ENCODE results near the gene TRHDE. TPM values are rescaled to one million over a fixed set of nuclear protein-coding genes. Genes with fewer than 3 reads are reported as not detected.

TRHDE gene
- total and polyA plus RNA-seq, 2 donors (not counting 1 experiment from before 2014, with no cell fraction given): 7.3 to 8.8 TPM

- no peaks in the 10 kb centered on the region for H4K20me1 ChIP-seq (ENCODE audit: control insufficient read depth, extremely low read depth, insufficient read depth, low read length)
- H3K9me3 ChIP-seq (ENCODE audit: control insufficient read depth, insufficient read depth, low read depth, low read length): no peaks in the 10 kb centered on the region
- no peak overlapping the region for H3K27ac ChIP-seq (ENCODE audit: insufficient read depth, low read length)
- no peaks in the 10 kb centered on the region for H3K36me3 ChIP-seq (ENCODE audit: control insufficient read depth, insufficient read depth, low read length)
- H3K4me1 ChIP-seq (ENCODE audit: control insufficient read depth, extremely low read depth, insufficient read depth, low read length): no peaks in the 10 kb centered on the region
- H3K9ac ChIP-seq (ENCODE audit: insufficient read depth, low read length): no peak overlapping the region
- H3K4me2 ChIP-seq (ENCODE audit: extremely low read depth, insufficient read depth, low read length): no peak overlapping the region
- H3K4me3 ChIP-seq (replicated peaks in 1 of 4; ENCODE audit: control extremely low read depth in 1 of 4, insufficient read depth in 1 of 4, low read depth in 3 of 4, low read length in 4 of 4): no peak overlapping the region
- no peaks in the 10 kb centered on the region for H3K27me3 ChIP-seq (ENCODE audit: control insufficient read depth, insufficient read depth, low read length)
- no peak overlapping the region for H2AFZ ChIP-seq (ENCODE audit: low read length)
- H3K79me2 ChIP-seq (ENCODE audit: control insufficient read depth, insufficient read depth, low read length): no peaks in the 10 kb centered on the region
- no peak for TF ChIP-seq EZH2 (IDR thresholded peaks at IDR 0.05; ENCODE audit: low read length, missing control alignments)
- TF ChIP-seq, protein P1, sequence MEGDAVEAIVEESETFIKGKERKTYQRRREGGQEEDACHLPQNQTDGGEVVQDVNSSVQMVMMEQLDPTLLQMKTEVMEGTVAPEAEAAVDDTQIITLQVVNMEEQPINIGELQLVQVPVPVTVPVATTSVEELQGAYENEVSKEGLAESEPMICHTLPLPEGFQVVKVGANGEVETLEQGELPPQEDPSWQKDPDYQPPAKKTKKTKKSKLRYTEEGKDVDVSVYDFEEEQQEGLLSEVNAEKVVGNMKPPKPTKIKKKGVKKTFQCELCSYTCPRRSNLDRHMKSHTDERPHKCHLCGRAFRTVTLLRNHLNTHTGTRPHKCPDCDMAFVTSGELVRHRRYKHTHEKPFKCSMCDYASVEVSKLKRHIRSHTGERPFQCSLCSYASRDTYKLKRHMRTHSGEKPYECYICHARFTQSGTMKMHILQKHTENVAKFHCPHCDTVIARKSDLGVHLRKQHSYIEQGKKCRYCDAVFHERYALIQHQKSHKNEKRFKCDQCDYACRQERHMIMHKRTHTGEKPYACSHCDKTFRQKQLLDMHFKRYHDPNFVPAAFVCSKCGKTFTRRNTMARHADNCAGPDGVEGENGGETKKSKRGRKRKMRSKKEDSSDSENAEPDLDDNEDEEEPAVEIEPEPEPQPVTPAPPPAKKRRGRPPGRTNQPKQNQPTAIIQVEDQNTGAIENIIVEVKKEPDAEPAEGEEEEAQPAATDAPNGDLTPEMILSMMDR (conservative IDR thresholded peaks at IDR 0.05 in 1 of 2, IDR thresholded peaks at IDR 0.05 in 1 of 2; ENCODE audit: low read depth in 1 of 2, low read length in 2 of 2): no peak
- no peak for DNase-seq (ENCODE audit: low read depth in 2 of 2)
These were observed 412.3 kb downstream of the TRHDE start for GRCh38 chr12:72684491-72684890.

DNA sequence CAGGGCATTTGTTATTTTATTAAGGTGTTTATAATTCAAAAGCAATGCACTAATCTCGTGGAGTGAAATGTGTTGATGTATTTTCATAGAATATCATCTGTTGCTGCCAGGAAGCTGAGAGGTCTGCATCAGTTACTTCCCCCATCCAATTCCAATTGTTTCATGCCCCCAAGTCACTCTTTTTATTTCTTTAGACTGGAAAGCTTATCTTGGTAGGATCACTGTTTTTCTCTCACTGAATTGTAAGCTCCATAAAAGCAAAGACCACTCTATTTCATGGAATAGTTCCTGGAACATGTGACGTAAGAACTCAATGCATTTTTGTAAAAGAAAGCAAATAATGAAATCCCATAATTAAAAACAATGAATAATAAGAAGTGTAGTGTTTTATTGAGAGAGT is 420.2 kb downstream of the TRHDE start:
- Histone ChIP-seq H3K36me3 (ENCODE audit: control insufficient read depth, insufficient read depth, low read length) (no peaks in the 10 kb centered on the region), H4K20me1 (ENCODE audit: control insufficient read depth, extremely low read depth, insufficient read depth, low read length) (no peaks in the 10 kb centered on the region), H3K4me2 (ENCODE audit: extremely low read depth, insufficient read depth, low read length) (no peak overlapping the region), H3K27ac (ENCODE audit: insufficient read depth, low read length) (no peak overlapping the region), H3K79me2 (ENCODE audit: control insufficient read depth, insufficient read depth, low read length) (no peaks in the 10 kb centered on the region), H3K9ac (ENCODE audit: insufficient read depth, low read length) (no peak overlapping the region), H2AFZ (ENCODE audit: low read length) (no peak overlapping the region), H3K4me1 (ENCODE audit: control insufficient read depth, extremely low read depth, insufficient read depth, low read length) (no peaks in the 10 kb centered on the region), H3K9me3 (ENCODE audit: control insufficient read depth, insufficient read depth, low read depth, low read length) (no peaks in the 10 kb centered on the region), H3K4me3 (replicated peaks in 1 of 4; ENCODE audit: control extremely low read depth in 1 of 4, insufficient read depth in 1 of 4, low read depth in 3 of 4, low read length in 4 of 4) (no peak overlapping the region), H3K27me3 (ENCODE audit: control insufficient read depth, insufficient read depth, low read length) (no peaks in the 10 kb centered on the region)
- no peak for DNase-seq (ENCODE audit: low read depth in 2 of 2)
- TF ChIP-seq, protein P1 (conservative IDR thresholded peaks at IDR 0.05 in 1 of 2, IDR thresholded peaks at IDR 0.05 in 1 of 2; ENCODE audit: low read depth in 1 of 2, low read length in 2 of 2): no peak
- TF ChIP-seq EZH2 (IDR thresholded peaks at IDR 0.05; ENCODE audit: low read length, missing control alignments): no peak

DNA sequence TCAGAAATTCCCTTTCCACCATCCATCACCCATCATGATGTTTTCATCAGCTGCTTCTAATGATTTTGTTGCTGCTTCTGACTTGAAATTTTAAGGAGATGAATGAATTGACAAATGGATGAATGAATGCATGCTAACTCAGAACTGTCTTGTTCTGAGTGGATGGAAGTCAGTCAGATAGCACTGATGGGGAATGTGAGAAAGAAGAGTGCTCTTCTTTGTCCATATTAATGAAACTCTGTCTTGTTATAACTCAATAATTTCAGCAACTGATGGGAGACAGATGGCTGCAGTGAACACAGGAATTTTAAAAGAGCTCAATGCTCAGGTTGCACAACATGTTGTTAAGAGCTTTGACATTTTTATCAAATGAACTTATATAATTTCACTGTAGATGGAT is 422.0 kb downstream of the TRHDE start:
- no peak overlapping the region for H2AFZ ChIP-seq (ENCODE audit: low read length)
- TF ChIP-seq EZH2 (IDR thresholded peaks at IDR 0.05; ENCODE audit: low read length, missing control alignments): no peak
- TF ChIP-seq, protein P1 (conservative IDR thresholded peaks at IDR 0.05 in 1 of 2, IDR thresholded peaks at IDR 0.05 in 1 of 2; ENCODE audit: low read depth in 1 of 2, low read length in 2 of 2): no peak
- no peaks in the 10 kb centered on the region for H3K36me3 ChIP-seq (ENCODE audit: control insufficient read depth, insufficient read depth, low read length)
- H3K9ac ChIP-seq (ENCODE audit: insufficient read depth, low read length): no peak overlapping the region
- DNase-seq (ENCODE audit: low read depth in 2 of 2): no peak
- no peaks in the 10 kb centered on the region for H3K4me1 ChIP-seq (ENCODE audit: control insufficient read depth, extremely low read depth, insufficient read depth, low read length)
- H4K20me1 ChIP-seq (ENCODE audit: control insufficient read depth, extremely low read depth, insufficient read depth, low read length): no peaks in the 10 kb centered on the region
- no peak overlapping the region for H3K4me3 ChIP-seq (replicated peaks in 1 of 4; ENCODE audit: control extremely low read depth in 1 of 4, insufficient read depth in 1 of 4, low read depth in 3 of 4, low read length in 4 of 4)
- H3K79me2 ChIP-seq (ENCODE audit: control insufficient read depth, insufficient read depth, low read length): no peaks in the 10 kb centered on the region
- H3K27ac ChIP-seq (ENCODE audit: insufficient read depth, low read length): no peak overlapping the region
- no peak overlapping the region for H3K4me2 ChIP-seq (ENCODE audit: extremely low read depth, insufficient read depth, low read length)
- no peaks in the 10 kb centered on the region for H3K9me3 ChIP-seq (ENCODE audit: control insufficient read depth, insufficient read depth, low read depth, low read length)
- no peaks in the 10 kb centered on the region for H3K27me3 ChIP-seq (ENCODE audit: control insufficient read depth, insufficient read depth, low read length)

Measured in fibroblast of lung (primary cell).